Putamen (tissue), 1 donor: ENCODE results near the gene HAUS2.
"Not testable (repeated sequence)": the region's sequence is repeated elsewhere in the genome, so short reads cannot be mapped to it uniquely, and the experiment has no call there.

ENCODE experiments used
- DNase-seq: peaks from one replicate; pipeline ENCODE4 v3.0.0-alpha.2; 2016; ENCODE audit warnings: low spot score

Gene HAUS2

GRCh38 chr15:42576040-42576594 lies 27.5 kb downstream of the HAUS2 start:
- DNase-seq, result no peak

GRCh38 chr15:42576776-42577175 lies 28.1 kb downstream of the HAUS2 start:
- DNase-seq, result no peak

- no peak for DNase-seq
Observed at GRCh38 chr15:42577514-42578031, 28.9 kb downstream of the HAUS2 start.

GRCh38 chr15:42578984-42579537 lies 30.4 kb downstream of the HAUS2 start:
- no peak for DNase-seq

GRCh38 chr15:42581272-42581730 lies 32.7 kb downstream of the HAUS2 start:
- DNase-seq, result peak; percentile 90

GRCh38 chr15:42582569-42583375 lies 34.1 kb downstream of the HAUS2 start:
- no peak for DNase-seq

- peak; percentile 79 for DNase-seq
Observed at GRCh38 chr15:42584031-42584765, 35.6 kb downstream of the HAUS2 start.

GRCh38 chr15:42590619-42591237 lies 42.1 kb downstream of the HAUS2 start:
- no peak for DNase-seq

- DNase-seq, result no peak
Observed at GRCh38 chr15:42591238-42591934, 42.7 kb downstream of the HAUS2 start.

- DNase-seq, result no peak
Observed at GRCh38 chr15:42592716-42593115, 44.1 kb downstream of the HAUS2 start.

- no peak for DNase-seq
Observed at GRCh38 chr15:42593143-42593542, 44.5 kb downstream of the HAUS2 start.

- DNase-seq, result no peak
Observed at GRCh38 chr15:42594095-42594494, 45.5 kb downstream of the HAUS2 start.

- DNase-seq, result no peak
Observed at GRCh38 chr15:42595626-42596240, 47.1 kb downstream of the HAUS2 start.

GRCh38 chr15:42601316-42601715 lies 52.7 kb downstream of the HAUS2 start:
- not testable (repeated sequence) for DNase-seq

GRCh38 chr15:42602501-42602900 lies 53.9 kb downstream of the HAUS2 start:
- DNase-seq, result no peak

GRCh38 chr15:42603978-42604377 lies 55.3 kb downstream of the HAUS2 start:
- DNase-seq, result no peak

- no peak for DNase-seq
Observed at GRCh38 chr15:42604894-42605744, 56.5 kb downstream of the HAUS2 start.

GRCh38 chr15:42605796-42606195 lies 57.2 kb downstream of the HAUS2 start:
- no peak for DNase-seq

- no peak for DNase-seq
Observed at GRCh38 chr15:42608110-42608531, 59.5 kb downstream of the HAUS2 start.
